D721Med (cell line): Measurements from ENCODE around the gene MYO9B.
A peak's percentile ranks its signal among the peaks of the same experiment; 100 is the strongest.

ENCODE experiments used
- DNase-seq: peaks from one replicate; pipeline ENCODE4 v3.0.0; 2011; ENCODE audit warnings: low spot score; ENCODE audit not compliant: insufficient read length
- FAIRE-seq: peaks from 2 replicates; lab custom pipeline; 2011; peaks lifted over from hg19 to GRCh38; lab: Jason Lieb, UNC
- CTCF ChIP-seq: IDR thresholded peaks from 2 replicates; pipeline ENCODE4 v1.5.1; 2012; ENCODE audit warnings: mild to moderate bottlenecking, control low read depth; ENCODE audit not compliant: insufficient read depth; ENCODE audit errors: missing control alignments

MYO9B gene

GRCh38 chr19:17205237-17206140 lies 129.9 kb downstream of the MYO9B start:
- DNase-seq (peak; percentile 84), FAIRE-seq (no peak)
- peak; percentile 58 for TF ChIP-seq CTCF

GRCh38 chr19:17206736-17207581 lies 131.4 kb downstream of the MYO9B start:
- TF ChIP-seq CTCF = no peak
- DNase-seq (no peak), FAIRE-seq (no peak)

- FAIRE-seq (no peak), DNase-seq (no peak)
- TF ChIP-seq CTCF = no peak
Measured at GRCh38 chr19:17209126-17210036, 133.8 kb downstream of the MYO9B start.

- FAIRE-seq (no peak), DNase-seq (no peak)
- TF ChIP-seq CTCF = no peak
Measured at GRCh38 chr19:17210296-17210695, 134.7 kb downstream of the MYO9B start.

GRCh38 chr19:17211547-17212446 lies 136.2 kb downstream of the MYO9B start:
- FAIRE-seq = no peak
- TF ChIP-seq CTCF = no peak

GRCh38 chr19:17213334-17213733 lies 137.8 kb downstream of the MYO9B start:
- no peak for TF ChIP-seq CTCF
- no peak for DNase-seq
- FAIRE-seq = no peak

More at GRCh38 chr19:17211547-17212446, 136.2 kb downstream of the MYO9B start:
- no peak for DNase-seq
